Adipocyte (in vitro differentiated cells): ENCODE results near the gene TBX4.

Source experiments
- DNase-seq: peaks from one replicate; pipeline ENCODE4 v3.0.0-alpha.2; 2015; ENCODE audit warnings: low read depth
- H3K27me3 ChIP-seq: replicated peaks from 2 replicates; pipeline ENCODE4 v1.7.0; 2013; ENCODE audit warnings: mild to moderate bottlenecking, low read length, moderate library complexity; ENCODE audit not compliant: control insufficient read depth, insufficient read depth
- H3K36me3 ChIP-seq: 2 replicates; pipeline ENCODE4 v1.7.0; 2013; ENCODE audit warnings: low read length, mild to moderate bottlenecking, moderate library complexity; ENCODE audit not compliant: control insufficient read depth, insufficient read depth, severe bottlenecking
- H3K4me1 ChIP-seq: 2 replicates; pipeline ENCODE4 v1.7.0; 2013; ENCODE audit warnings: mild to moderate bottlenecking, low read length, moderate library complexity; ENCODE audit not compliant: control insufficient read depth, insufficient read depth
- H3K4me3 ChIP-seq: 2 replicates; pipeline ENCODE4 v1.7.0; 2013; ENCODE audit warnings: mild to moderate bottlenecking, low read length, moderate library complexity
- H3K9ac ChIP-seq: 2 replicates; pipeline ENCODE4 v1.7.0; 2013; ENCODE audit warnings: mild to moderate bottlenecking, low read length, moderate library complexity
- H3K9me3 ChIP-seq: 2 replicates; pipeline ENCODE4 v1.7.0; 2013; ENCODE audit warnings: mild to moderate bottlenecking, low read length, moderate library complexity; ENCODE audit not compliant: control insufficient read depth

TBX4 gene

DNA sequence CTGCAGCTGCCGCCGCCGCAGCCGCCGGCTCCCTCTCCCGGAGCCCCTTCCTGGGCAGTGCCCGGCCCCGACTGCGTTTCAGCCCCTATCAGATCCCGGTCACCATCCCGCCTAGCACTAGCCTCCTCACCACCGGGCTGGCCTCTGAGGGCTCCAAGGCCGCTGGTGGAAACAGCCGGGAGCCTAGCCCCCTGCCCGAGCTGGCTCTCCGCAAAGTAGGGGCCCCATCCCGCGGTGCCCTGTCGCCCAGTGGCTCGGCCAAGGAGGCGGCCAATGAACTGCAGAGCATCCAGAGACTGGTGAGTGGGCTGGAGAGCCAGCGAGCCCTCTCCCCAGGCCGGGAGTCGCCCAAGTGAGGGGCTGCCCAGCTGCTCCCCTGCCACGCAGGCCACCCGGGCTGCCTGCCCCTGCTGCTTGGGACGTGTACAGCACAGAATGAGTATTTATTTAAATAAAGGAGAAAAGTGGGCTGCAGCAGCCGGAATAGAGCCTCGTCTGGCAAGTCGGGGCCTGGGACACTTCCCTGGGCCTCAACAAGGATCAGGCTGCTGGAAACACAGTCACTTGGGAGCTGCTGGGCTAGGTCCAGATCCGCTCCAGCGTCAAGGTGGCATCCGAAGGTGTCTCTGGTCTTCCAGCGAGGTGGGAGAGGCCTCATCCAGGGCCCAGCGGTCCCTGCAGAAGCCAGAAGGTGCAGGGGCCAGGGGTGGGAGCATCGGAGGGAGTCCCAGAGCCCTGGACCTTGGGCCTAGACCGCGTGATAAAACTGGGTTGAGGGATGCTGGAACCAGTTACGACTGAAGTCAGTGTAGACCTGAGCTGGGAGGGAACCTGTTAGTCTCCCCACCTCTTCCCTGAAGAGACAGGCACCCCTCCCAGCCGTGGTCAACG, 43.8 kb upstream of the TBX4 start:
- no peaks in the 10 kb centered on the region for H3K9me3 ChIP-seq
- H3K4me3 ChIP-seq = peak overlapping the region; percentile 77
- no peaks in the 10 kb centered on the region for H3K27me3 ChIP-seq
- DNase-seq = peak; percentile 46
- peaks cover 50% of the 10 kb centered on the region for H3K36me3 ChIP-seq
- peaks cover 36% of the 10 kb centered on the region for H3K4me1 ChIP-seq
- peak overlapping the region; percentile 87 for H3K9ac ChIP-seq

DNA sequence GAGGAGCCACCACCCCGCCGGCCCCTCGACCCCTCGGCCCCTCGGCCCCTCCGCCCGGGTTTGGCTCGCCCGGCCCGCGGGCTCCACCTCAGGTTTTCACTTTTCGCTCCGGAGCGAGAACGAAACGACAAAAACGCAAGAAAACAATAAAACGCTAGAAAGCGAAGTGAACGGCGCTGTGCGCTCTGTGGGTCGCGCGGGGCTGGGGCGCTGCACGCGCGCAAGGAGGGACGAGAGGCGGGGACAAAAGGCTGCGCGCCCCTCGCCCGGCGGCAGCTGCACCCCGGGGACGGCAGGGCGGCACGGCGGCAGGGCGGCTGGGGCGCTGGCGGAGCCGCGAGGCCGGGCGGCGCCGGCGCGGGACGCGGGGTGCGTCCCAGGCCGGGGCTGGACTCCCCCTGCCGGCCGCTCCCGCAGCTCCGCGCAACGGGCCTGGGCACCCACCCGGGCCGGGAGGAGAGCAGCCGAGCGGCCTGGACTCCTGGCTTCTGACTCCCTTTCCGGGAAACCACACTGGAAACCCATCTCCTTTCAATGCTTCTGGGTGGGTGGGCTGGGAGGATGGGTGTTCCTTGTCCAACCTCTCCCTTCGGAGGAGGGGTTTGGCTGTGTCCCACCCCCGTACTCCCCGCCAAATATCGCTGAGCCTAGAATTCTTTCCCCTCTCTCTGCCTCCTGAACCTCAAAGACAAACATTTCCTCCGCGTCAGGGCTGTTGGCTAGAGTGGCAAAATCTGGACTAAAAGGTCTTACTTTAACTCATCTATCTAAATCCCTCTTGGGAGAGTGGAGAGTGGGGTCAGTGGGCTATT, 42.7 kb upstream of the TBX4 start:
- peak overlapping the region; percentile 87 for H3K9ac ChIP-seq
- peak; percentile 94 for DNase-seq
- peaks cover 39% of the 10 kb centered on the region for H3K36me3 ChIP-seq
- no peaks in the 10 kb centered on the region for H3K27me3 ChIP-seq
- H3K4me3 ChIP-seq = peak overlapping the region; percentile 77
- H3K9me3 ChIP-seq = no peaks in the 10 kb centered on the region
- peaks cover 29% of the 10 kb centered on the region for H3K4me1 ChIP-seq

DNA sequence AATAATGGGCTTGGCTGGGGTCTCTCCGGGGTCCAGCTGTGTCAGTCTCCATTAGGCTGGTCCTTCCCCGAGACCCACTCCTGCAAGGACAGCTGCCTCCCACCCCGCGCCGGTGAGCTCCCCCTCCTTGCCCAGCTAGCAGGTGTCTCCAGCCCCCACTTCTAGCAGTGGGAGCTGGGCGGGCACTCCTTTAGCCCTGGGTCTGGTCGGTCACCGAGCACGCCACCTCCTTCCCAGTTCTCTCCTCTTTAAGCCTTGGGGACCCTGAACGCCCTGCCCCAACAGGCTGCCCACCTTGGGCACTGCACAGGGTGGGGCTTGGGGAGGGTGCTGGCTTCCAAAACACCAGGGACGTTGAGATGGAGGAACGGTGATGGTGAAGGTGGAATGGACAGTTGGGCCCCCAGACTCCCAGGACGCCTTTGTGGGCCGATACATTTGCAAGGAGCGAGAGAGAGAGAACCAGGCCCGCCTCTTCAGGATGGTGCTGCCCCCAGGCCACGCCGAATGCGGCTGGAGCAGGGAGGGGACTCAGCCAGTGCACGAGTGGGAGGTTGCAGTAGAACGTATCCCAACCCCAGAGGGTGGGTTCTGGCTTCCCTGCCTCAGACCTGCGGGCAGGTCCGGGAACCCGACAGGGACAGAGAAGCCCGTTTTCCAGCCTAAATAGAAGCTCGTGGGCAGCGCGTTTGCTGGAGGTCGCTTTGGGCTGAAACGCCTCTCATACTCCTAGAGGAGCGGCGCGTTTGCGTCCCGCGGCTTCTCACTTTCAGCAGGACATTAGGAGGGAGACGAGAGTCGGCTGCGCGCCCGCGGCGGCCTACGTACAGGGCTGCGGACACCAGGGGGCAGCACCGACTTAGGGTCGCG, 41.8 kb upstream of the TBX4 start:
- Histone ChIP-seq H3K27me3 (no peaks in the 10 kb centered on the region), H3K36me3 (peaks cover 31% of the 10 kb centered on the region), H3K4me3 (peak overlapping the region; percentile 50), H3K4me1 (peaks cover 29% of the 10 kb centered on the region), H3K9ac (peak overlapping the region; percentile 87), H3K9me3 (no peaks in the 10 kb centered on the region)
- DNase-seq = peak; percentile 95

DNA sequence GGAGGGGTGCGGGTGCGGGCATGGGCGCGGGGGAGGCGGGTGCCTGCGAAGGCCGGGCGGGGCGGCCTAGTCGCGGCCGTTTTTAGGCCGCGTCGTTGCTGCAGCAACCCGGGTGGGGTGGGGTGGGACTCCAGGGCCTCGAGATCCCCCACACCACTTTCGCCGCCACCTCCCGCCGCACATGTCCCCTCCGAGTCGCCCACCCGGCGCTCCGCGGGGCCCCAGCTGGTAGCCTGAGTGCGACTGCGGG, 41.3 kb upstream of the TBX4 start:
- Histone ChIP-seq H3K36me3 (peaks cover 26% of the 10 kb centered on the region), H3K27me3 (no peaks in the 10 kb centered on the region), H3K4me3 (peak overlapping the region; percentile 84), H3K9ac (peak overlapping the region; percentile 89), H3K9me3 (no peaks in the 10 kb centered on the region), H3K4me1 (peaks cover 29% of the 10 kb centered on the region)
- no peak for DNase-seq

DNA sequence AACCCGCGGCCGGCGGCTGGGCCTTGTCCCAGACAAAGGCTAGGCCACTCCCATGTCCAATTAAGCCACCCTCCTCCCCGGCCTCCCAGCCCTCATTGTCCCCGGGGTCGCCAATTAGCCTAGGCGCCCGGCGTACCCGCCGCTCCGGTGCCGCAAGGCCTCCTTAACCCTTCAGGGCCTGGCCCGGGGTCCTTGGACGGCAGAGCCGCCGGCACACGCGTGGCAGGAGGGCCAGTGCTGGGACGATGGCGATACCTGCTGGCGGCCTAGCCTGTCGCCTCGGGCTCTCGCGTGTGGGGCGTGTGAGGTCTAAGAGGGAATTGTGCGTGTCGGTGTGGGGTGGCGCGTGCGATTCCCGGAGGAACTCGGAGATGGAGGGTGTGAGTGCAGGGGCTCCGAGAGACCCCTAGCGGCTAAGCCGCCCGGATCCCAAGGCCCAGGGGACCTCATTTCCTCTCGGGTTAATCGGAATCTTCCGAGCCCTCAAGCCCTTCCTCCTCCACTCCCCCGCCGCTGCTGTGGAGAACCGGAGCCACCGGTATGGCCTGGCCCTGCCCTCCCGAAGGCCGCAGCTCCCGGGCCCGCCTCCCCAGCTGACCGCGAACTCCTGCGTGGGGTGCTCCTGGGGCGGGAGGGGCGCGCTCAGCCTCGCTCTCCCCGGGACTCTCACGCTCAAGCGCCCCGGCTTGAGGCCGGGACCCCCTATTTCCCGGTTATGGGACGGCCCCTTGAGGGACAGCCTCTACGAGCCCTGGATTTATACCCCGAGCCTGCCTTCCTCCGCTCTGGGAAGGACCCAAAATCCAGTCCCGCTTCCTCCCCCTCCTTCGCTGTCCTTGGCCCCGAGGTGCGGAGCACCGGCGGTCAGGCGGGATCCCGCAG, 40.7 kb upstream of the TBX4 start:
- DNase-seq = peak; percentile 83
- Histone ChIP-seq H3K9ac (peak overlapping the region; percentile 89), H3K4me1 (peaks cover 30% of the 10 kb centered on the region), H3K4me3 (peak overlapping the region; percentile 84), H3K9me3 (no peaks in the 10 kb centered on the region), H3K36me3 (peaks cover 20% of the 10 kb centered on the region), H3K27me3 (no peaks in the 10 kb centered on the region)

DNA sequence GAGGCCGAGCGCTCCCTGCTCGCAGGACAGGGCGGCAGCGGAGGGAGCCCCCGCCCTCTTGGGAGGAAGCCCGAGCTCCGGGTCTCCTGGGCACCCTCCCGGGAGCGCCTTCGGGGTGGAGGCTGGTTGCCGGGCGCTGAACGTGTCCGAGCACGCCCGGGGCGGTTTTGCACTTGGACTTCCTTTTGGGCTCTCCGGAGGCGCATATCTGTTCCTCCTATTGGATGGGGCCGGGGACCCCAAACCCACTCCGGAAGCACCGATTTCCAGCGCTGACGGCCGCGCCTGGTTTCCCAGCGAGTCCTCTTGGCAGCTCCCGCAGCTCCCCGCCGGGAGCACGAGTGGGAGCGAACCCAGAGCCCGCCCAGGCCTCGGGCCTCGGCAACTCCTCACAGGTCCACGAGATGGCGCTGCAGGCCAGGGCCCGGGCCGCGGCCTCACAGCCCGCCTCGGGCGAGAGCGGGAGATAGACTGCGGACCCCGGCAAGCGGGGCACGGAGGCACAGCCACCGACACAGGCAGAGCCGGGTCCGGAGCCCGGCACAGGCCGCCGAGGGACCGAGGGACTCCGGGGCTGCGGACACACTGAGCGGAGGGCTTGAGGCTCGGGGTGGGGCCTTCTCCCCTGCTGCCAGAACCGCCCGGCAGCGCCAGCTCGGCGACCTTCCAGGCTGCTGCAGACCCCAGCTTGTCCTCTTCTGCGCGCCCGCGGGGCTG, 39.9 kb upstream of the TBX4 start:
- H3K9ac ChIP-seq = peak overlapping the region; percentile 89
- no peaks in the 10 kb centered on the region for H3K9me3 ChIP-seq
- H3K36me3 ChIP-seq = peaks cover 14% of the 10 kb centered on the region
- H3K4me3 ChIP-seq = peak overlapping the region; percentile 84
- peaks cover 31% of the 10 kb centered on the region for H3K4me1 ChIP-seq
- peak; percentile 95 for DNase-seq
- H3K27me3 ChIP-seq = no peaks in the 10 kb centered on the region

DNA sequence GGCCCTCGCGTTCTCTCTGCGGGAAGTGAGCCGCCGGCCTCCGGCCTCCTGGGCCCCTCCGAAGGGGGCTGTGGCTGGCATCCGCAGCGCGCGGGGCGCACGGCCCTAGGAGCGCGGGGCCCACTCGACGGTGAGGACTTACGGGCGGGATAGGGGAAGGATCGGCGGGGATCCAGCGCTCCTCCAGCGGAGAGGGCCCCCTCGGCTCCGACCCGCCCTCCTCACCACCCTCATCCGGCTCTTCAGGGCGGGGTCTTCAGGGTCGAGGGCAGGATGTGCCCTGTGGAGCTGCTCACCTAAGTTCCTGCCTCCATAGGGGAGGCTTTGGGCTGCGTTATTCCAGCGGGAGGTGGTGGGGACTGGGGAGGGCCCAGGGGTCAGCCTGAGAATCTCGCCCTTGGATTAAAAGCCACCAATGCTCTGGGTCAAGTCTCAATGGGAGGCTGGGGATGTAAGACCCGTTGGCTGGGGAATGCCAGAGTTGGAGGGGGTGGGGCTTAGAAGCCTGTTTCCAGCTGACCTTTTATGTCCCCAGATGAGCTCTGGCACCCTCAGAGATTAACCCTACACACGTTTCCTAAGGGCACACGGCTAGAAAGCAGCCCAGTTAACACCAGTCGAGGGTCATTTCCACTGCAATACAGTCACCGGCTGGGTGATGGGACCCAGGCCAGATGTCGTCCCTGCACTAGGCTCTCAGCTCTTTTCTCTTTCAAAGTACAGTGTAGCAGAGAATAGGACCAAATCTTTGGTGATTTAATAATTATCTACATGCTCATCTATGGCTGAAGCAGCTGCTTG, 39.2 kb upstream of the TBX4 start:
- DNase-seq = peak; percentile 52
- peak overlapping the region; percentile 84 for H3K4me3 ChIP-seq
- peaks cover 6% of the 10 kb centered on the region for H3K36me3 ChIP-seq
- peaks cover 34% of the 10 kb centered on the region for H3K4me1 ChIP-seq
- H3K9ac ChIP-seq = peak overlapping the region; percentile 89
- H3K27me3 ChIP-seq = no peaks in the 10 kb centered on the region
- no peaks in the 10 kb centered on the region for H3K9me3 ChIP-seq

DNA sequence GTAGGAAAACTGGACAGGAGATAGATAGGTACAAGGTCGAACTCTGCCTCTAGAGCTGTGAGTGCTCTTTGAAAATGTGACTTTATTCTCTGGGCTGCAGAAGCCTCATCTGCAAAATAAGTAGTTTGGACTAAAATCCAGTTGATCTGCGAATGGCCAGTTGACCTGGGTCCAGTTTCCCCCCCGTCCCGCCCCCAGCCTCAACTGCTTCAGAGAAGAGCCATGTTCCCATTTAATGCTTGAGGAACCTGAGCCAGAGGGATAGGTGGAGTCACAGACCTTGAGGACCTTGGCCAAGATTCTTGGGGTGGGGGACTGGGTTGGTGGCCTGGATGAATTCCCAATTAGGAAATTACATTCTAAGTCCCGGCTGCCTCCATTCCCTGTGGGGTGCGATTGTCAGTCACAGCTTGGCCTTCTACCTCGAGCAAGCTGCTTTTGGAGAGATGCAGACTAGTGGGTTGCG, 38.5 kb upstream of the TBX4 start:
- no peak for DNase-seq
- Histone ChIP-seq H3K27me3 (no peaks in the 10 kb centered on the region), H3K9ac (peak overlapping the region; percentile 89), H3K9me3 (no peaks in the 10 kb centered on the region), H3K4me3 (peak overlapping the region; percentile 84), H3K36me3 (peaks cover under 1% of the 10 kb centered on the region), H3K4me1 (peaks cover 32% of the 10 kb centered on the region)

DNA sequence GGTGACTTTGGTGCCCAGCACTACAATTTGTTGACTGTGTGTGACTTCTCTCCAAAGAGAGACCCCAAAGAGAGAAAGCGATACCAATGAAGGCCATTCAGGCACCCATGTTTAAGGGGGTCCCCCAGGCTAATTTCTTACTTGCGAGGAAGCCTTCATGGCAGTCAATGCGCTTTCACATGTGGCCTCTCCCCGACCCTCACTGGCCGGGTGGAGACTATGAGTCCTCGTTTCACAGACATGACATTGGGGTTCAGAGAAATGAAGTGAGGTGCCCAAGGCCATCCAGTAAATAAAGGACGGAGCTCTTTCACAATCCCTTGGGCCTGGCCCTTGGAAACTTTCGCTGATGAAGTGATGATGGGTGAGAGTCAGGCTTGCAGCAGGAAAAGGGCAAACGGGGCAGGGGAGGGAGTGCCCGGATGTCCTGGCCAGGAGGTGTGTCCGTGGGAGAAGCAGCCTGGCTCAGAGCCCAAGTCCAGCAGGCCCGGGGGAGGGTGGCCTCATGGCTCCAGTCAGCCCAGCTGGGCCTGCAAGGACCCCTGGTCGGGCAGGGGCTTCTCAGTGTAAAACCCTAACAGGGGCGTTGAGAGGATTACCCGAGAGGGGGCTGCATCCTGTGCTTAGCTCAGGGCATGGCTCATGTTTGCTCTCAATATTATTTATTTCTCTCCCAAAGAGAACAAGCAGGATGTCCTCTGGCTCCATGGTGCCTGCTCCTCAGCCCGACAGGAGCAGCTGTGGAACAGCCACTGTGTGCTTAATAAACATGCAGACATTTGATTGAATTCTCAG, 37.9 kb upstream of the TBX4 start:
- DNase-seq = no peak
- Histone ChIP-seq H3K9ac (no peak overlapping the region), H3K27me3 (no peaks in the 10 kb centered on the region)

More for the DNA sequence above, 37.9 kb upstream of the TBX4 start:
- H3K36me3 ChIP-seq = no peaks in the 10 kb centered on the region
- no peak overlapping the region for H3K4me3 ChIP-seq
- H3K4me1 ChIP-seq = peaks cover 30% of the 10 kb centered on the region
- no peaks in the 10 kb centered on the region for H3K9me3 ChIP-seq
